Measurements from ENCODE around the gene ZMAT3.
"Not testable (repeated sequence)": the region's sequence is repeated elsewhere in the genome, so short reads cannot be mapped to it uniquely, and the experiment has no call there.

Gene ZMAT3

DNA sequence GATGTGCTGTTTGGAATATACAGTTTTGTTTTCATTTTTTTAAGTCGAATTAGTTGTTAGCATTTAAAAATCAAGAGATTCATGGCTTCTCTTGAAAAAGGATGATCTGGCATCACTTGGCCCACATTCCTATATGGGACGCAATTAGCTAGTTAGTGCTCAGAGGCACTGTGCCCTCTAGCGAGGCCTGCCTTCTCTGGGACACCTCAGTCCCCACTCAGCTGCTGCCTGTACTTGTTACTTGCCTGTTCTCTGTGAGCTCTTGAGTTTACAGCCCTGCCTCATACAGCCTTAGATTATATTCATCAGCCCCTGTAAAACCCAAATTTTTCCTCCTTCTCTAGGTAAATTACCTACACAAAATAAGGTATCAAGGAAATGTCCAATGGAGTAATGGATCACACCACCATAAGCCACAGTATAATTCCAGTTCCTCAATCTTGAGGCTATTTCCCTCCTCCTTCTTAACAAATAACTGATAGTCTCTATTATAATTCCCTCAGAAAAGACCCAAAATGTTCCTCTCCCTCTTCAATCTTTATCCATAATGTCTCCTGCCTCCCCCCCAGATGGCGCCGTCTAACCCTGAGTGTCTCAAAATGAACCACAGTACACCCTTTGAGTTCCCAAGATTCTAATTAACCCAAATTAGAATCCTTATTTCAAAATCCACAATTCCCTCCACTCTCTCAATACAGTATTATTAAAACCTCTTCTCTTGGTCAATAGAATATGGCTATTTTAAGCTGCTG is 2.7 kb downstream of the ZMAT3 start:
- no peak for DNase-seq (ENCODE audit: low read depth)

DNA sequence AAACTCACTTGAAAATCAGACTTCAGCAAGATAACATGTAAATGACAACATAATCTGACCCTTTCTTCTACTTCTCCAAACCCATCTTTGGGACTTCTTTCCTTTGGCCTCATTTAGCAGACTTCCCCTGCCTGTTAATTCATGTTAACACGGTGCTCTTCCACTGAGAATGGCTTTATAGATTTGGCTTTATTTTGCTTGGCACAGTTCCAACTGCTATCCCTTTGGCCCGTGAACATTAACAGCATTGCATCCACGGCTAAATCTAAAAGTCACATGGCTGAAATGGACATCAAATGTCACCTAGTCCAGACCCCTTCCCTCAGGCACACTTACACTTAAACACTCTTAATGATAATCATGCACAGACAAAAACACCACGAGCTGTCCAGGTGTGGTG is 3.8 kb downstream of the ZMAT3 start:
- DNase-seq (ENCODE audit: low read depth) = no peak

DNA sequence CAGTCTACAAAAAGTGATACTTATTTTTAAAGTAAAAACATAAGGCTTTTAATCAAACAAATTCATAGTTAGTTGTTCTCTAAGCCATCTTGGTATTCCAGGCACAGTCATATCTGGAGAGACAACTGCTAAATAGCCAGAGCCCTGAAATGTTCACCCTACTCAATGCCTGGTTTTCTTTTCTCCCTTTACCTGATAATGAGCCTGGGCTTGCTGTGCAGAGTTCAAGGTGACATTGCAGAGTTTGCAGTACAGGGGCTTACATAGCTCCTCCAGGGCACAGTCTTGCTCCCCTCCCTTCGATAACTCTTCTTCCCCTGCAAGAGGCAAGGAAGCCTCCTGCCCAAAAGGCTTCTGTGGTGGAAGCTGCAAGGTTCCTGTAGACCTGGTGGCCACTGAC is 4.3 kb downstream of the ZMAT3 start:
- DNase-seq (ENCODE audit: low read depth) = no peak

DNA sequence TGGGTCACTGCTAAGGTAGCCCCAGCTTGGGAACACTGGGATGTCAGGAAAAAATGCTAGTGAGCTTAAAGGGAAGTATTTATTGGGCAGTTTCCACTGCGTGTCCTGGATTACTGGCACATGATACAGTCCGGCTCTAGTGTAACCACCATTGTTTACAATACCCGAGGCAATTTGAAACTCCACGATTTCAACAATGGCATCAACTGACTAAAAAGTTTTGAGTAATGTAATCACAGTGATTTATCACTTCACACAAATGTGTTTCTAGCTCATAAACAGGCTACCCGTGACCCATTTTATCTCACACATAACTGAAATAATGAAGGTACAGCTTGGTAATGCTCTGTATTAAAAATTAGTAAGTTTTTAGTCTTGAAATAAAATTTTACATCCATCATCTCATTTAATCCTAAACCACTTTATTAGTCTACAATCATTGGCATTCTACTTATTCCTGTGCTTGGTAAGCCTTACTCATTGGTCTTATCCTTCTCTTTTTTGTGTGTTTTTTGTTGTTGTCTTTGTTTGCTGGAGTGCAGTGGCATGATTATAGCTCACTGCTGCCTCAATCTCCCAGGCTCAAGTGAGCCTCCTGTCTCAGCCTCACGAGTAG is 7.6 kb downstream of the ZMAT3 start:
- DNase-seq (ENCODE audit: low read depth) = no peak

DNA sequence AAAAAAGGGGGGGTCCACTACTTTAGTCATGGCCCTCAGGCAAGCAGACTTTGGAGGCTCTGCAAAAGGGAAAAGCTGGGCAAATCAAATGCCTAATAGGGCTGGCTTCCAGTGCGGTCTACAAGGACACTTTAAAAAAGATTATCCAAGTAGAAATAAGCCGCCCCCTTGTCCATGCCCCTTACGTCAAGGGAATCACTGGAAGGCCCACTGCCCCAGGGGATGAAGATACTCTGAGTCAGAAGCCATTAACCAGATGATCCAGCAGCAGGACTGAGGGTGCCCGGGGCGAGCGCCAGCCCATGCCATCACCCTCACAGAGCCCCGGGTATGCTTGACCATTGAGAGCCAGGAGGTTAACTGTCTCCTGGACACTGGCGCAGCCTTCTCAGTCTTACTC is 15.3 kb downstream of the ZMAT3 start:
- no peak for DNase-seq (ENCODE audit: low read depth)

DNA sequence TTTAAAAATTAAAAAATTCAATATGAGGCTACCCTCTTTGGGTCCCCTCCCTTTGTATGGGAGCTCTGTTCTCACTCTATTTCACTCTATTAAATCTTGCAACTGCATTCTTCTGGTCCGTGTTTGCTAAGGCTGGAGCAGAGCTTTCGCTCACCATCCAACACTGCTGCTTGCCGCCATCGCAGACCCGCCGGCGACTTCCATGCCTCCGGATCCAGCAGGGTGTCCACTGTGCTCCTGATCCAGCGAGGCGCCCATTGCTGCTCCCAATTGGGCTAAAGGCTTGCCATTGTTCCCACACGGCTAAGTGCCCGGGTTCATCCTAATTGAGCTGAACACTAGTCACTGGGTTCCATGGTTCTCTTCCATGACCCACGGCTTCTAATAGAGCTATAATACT is 17.0 kb downstream of the ZMAT3 start:
- DNase-seq (ENCODE audit: low read depth) = not testable (repeated sequence)

DNA sequence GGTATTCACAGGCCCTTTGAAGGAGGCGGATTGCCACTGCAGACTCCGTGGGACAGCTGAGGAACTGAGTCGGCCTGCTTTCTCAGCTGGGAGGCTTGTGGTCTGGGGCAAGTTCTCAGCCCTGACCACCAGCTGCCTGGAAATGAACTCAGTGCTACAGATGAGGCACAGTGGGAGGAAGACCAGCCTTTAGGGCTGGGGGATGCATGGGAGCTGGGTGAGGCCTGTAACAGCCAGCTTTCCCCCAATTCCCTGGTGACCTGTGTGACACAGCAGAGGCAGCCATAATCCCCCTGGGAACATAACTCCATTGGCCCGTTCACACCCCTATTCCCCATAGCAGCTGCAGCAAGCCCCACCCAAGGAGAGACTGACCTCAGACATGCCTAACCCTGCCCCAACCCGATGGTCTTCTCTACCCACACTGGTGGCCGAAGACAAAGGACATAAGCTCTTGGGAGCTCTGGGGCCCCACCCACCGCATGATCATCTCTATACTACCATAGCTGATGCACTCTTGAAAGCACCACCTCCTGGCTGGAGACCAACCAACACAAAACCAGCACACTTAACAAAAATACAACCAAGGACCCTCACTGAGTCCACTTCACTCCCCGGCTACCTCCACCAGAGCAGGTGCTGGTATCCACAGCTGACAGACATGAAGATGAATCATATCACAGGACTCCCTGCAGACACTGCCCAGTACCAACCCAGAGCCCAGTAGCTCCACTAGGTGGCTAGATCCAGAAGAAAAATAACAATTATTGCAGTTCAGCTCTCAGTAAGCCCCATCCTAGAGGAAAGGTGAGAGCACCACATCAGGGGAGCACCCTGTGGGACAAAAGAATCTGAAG is 24.9 kb downstream of the ZMAT3 start:
- DNase-seq (ENCODE audit: low read depth) = no peak

DNA sequence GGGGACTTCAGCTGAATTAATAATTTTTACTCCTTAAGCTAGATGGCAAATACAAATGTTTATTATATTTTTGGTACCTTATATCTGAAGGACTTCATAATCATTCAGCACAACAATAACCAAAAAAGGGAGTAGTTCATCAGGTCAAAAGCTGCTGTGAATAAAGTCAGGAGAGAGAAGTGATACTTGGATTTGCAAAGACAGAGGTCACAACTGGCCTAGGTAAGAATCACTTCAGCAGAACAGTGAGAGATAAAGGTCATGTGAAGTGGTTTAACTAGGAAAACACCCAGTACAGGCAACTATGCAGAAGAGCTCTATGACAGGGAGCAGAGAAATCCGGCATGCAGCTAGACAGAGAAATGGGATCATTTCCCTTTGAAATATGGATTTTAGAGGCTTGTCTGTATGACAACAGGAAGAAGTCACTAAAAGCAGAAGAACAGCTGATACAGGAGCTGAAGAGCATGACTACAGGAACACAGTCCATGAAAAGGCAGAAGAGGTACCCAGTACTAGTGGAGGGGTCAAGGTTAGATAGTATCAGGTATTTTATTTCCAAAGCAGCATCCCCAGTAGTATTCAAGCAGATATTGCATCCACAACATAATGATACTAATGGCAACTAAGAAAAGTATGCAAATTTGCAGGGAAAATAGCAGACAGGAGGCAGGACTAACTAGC is 25.7 kb downstream of the ZMAT3 start:
- DNase-seq (ENCODE audit: low read depth) = no peak

DNA sequence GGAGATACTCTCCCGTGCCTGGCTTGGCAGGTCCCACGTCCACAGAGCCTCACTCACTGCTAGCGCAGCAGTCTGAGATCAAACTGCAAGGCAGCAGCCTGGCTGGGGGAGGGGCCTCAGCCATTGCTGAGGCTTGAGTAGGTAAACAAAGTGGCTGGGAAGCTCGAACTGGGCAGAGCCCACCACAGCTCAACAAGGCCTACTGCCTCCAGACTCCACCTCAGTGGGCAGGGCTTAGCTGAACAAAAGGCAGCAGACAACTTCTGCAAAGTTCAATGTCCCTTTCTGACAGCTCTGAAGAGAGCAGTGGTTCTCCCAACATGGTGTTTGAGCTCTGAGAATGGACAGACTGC is 32.7 kb downstream of the ZMAT3 start:
- DNase-seq (ENCODE audit: low read depth) = not testable (repeated sequence)

DNA sequence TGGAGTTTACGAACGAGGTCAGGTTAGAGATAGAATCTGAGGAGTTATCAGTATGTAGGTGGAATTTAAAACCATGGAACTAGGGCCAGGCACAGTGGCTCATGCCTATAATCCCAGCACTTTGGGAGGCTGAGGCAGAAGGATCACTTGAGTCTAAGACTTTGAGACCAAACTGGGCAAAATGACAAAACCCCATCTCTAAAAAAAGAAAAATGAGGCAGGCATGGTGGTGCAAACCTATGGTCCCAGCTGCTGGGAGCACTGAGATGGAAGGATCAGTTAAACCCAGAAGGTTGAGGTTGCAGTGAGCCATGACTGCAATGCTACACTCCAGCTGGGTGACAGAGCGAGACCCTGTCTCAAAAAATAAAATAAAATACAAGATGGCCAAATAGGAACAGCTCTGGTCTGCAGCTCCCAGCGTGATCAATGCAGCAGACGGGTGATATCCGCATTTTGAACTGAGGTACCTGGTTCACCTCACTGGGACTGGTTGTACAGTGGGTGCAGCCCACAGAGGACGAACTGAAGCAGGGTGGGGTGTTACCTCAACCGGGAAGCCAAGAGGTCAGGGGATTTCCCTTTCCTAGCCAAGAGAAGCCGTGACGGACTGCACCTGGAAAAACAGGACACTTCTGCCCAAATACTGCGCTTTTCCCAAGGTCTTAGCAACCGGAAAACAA is 33.3 kb downstream of the ZMAT3 start:
- DNase-seq (ENCODE audit: low read depth) = no peak

DNA sequence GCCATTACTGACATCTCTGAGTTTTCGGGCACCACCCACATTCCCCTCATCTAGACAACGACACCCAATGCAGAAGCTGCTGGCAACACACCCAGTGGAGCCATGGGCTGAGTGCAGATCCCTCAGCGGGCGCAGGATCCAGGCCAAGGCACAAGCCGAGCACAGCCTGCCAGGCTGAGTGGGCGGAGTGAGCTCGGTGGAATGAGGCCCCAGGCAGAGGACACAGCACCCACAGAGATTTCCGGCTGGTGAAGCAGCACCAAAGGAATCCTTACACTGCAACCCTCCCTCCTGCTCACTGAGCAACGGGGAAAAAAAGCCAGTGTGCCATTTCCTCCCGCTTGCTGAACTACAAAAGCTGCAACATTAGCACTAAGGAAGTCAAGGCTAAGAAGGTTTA is 34.3 kb downstream of the ZMAT3 start:
- DNase-seq (ENCODE audit: low read depth) = no peak

DNA sequence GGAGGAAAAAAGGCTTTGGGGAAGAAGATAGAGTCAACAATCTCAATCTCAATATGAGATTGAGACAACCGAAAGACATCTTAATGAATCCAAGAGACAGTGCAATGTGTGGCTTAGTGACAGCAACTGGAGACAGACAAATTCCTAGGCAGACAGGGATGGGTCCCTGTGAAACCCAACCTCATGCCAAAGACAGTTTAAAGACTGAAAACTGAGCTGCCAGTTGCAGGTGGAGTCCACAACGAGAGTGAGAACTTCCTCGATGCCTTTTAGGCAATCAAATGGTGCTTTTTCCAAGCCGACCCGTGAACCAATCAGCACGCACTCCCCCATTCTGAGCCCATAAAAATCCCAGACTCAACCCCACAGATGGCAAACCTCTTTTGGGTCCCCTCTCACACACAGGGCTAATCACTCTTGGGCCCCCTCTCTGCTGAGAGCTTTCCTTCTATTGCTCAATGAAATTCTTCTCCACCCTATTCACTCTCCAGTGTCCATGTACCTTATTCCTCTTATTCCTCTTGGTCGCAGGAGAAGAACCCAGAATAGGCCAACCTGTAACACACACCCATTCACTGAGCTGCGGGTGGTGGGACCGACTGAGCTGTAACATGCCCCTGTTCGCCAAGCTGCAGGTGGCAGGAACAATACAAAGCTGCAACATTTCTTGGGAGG is 34.8 kb downstream of the ZMAT3 start:
- no peak for DNase-seq (ENCODE audit: low read depth)

DNA sequence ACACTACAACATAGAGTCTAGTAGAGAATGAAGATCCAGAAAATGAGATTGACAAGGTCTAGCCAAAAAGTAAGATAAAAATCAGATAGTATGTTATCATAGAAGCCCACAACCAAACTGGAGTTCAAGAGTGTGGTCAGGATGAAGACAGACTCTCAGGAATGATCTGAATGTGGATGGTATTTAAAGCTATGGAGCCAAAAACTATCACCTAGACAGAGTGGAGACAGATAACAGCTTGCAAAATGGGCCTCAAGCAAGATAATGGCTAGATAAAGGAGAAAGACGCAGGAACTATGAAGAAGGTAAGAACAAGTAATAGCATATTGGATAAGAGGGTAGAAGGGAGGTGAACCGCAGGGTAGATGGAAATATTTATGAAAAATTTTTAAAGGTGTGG is 35.4 kb downstream of the ZMAT3 start:
- DNase-seq (ENCODE audit: low read depth) = no peak

DNA sequence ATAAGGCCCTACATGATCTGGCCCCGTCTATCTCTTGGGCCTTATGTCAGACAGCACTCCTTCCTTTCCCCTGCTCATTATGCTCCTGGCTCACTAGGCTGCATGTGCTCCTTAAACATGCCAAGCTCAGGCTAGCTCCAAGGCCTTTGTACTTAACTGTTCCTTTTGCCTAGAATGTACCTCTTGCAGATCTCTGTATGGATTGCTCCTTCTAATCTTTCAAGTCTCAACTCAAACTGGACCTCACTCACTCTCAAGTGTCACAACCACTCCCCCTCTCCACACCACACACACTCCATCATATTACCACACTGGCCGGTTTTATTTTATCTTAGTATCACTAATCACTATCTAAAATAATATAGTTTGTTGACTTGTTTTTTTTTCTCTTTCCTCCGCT is 36.4 kb downstream of the ZMAT3 start:
- no peak for DNase-seq (ENCODE audit: low read depth)

DNA sequence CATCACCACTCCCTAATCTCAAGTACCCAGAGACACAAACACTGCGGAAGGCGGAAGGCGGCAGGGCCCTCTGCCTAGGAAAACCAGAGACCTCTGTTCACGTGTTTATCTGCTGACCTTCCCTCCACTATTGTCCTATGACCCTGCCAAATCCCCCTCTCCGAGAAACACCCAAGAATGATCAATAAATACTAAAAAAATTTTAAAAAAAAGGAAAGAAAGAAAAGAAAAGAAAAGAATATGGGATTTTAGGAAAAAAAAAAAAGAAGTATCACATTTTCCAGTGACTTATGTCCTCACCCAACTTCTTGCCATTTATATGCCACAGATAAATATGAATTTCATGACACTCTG is 38.3 kb downstream of the ZMAT3 start:
- not testable (repeated sequence) for DNase-seq (ENCODE audit: low read depth)

DNA sequence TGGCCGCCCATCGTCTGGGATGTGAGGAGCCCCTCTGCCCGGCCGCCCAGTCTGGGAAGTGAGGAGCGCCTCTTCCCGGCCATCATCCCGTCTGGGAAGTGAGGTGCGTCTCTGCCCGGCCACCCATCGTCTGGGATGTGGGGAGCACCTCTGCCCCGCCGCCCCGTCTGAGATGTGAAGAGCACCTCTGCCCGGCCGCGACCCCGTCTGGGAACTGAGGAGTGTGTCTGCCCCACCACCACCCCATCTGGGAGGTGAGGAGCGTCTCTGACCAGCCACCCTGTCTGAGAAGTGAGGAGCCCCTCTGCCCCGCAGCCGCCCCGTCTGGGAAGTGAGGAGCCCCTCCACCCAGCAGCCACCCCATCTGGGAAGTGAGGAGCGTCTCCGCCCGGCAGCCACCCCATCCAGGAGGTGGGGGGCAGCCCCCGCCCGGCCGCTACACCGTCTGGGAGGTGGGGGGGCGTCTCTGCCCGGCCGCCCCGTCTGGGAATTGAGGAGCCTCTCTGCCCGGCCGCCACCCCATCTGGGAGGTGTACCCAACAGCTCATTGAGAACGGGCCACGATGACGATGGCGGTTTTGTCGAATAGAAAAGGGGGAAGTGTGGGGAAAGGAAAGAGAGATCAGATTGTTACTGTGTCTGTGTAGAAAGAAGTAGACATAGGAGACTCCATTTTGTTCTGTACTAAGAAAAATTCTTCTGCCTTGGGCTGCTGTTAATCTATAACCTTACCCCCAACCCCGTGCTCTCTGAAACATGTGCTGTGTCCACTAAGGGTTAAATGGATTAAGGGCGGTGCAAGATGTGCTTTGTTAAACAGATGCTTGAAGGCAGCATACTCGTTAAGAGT is 38.9 kb downstream of the ZMAT3 start:
- DNase-seq (ENCODE audit: low read depth) = not testable (repeated sequence)

DNA sequence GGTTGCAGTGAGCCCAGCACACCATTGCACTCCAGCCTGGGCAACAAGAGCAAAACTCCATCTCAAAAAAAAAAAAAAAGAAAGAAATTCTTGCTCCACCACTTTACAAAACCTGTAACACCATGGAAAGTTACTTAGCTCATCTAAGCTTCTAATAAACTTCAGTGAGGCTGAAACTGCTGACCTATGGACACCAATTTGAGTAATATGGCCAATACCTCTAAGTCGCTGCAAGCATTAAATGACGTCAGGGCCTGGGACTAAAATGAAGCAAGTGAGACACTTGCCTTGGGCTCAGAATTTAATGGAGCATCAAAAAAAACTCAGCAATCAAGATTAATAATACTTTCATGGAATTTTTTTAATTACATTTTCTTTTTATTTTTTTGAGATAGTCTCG is 42.5 kb downstream of the ZMAT3 start:
- no peak for DNase-seq (ENCODE audit: low read depth)

DNA sequence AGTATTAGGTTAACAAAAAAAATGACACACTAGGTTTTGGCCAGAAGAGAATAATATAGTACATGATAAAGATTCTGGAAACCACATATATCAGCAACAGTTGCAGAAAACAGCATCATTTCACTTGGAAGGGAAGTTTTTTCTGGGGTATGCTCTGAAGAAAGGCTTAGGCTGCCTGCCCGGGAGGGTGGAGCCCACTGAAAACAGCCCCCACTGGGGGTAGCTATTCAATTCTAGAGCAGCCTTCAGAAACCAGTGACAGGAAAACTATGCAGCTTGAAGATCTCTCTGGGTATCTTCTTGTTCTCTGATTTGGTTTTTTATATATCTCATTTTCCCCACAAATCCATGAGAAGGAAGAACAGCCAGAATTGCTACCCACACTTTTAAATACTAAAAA is 43.2 kb downstream of the ZMAT3 start:
- DNase-seq (ENCODE audit: low read depth) = no peak

DNA sequence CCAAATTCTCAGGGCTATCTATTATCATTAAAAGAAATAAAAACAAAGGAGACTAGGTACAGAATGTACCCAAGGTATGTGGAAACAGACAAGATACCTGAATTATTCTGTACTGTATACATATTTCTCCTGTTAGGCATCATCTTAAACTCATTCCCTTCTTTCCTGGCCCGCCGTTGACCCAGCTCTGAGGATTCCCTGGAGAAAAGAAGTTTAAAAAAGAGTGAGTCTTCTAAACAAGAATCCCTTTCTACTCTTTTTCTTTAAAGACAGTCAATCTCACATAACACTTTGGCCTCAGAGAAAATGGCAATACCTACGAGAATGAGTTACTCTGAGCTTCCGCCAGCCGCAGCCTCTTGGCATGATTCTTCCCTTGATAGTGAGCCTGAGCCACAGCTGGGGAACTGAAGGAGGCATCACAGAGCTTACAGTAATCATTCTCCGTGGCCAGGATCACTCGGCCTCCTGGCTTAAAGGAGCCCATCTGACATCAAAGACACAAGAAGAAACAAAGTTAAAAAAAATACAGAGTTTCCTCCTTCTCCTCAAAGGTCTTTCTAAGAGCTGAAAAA is 44.2 kb downstream of the ZMAT3 start:
- DNase-seq (ENCODE audit: low read depth) = no peak

DNA sequence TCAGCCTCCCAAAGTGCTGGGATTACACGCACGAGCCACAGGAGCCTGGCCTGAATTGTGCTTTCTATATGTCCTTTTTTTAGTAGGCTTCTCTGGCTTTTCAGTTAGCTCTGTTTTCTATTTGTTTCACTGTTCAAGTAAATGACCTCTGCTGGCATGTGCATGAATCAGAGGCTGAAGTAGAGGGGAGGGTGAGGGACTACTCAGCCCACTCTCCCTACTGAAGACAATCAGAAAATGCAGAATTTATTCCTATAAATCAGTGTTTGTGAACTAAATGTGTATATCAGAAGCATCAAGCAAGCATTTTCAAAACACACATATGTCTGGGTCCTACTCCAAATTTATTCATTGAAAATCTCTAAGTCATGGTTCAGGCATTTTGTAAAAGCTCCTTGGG is 45.0 kb downstream of the ZMAT3 start:
- DNase-seq (ENCODE audit: low read depth) = no peak
